ENCODE results near the gene SLC25A19.

DNA sequence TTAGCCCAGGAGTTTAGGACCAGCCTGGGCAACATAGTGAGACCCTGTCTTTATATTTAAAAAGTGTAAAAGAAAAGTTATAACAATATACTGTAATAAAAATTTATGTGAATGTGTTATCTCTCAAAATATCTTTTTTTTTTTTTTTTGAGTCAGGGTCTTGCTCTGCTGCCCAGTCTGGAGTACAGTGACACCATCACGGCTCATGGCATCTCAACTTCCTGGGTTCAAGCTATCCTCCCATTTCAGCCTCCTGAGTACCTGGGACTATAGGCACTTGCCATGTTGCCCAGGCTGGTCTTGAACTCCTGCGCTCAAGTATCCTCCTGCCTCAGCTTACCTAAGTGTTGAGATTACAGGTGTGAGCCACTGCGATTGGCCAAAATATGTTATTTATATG is 45.5 kb upstream of the SLC25A19 start:
- TF ChIP-seq EZH2 (IDR thresholded peaks at IDR 0.05; ENCODE audit: low read depth, low read length, severe bottlenecking) (no peak), TAF1 (IDR thresholded peaks at IDR 0.05; ENCODE audit: low read depth, low read length) (no peak), RFX5 (IDR thresholded peaks at IDR 0.05; ENCODE audit: borderline replicate concordance, low read depth, low read length) (no peak), POLR2A (IDR thresholded peaks at IDR 0.05; ENCODE audit: control extremely low read depth in 1 of 2, low read depth in 2 of 2, low read length in 2 of 2) (no peak), KDM5A (IDR thresholded peaks at IDR 0.05; ENCODE audit: low read length) (no peak), POLR2AphosphoS5 (IDR thresholded peaks at IDR 0.05; ENCODE audit: low read depth, low read length) (no peak), EP300 (IDR thresholded peaks at IDR 0.05; ENCODE audit: borderline replicate concordance in 1 of 2, low read depth in 2 of 2, low read length in 2 of 2) (no peak), CHD2 (IDR thresholded peaks at IDR 0.05; ENCODE audit: low read length) (no peak), SP1 (IDR thresholded peaks at IDR 0.05; ENCODE audit: low read depth, low read length) (no peak), RAD21 (IDR thresholded peaks at IDR 0.05 in 1 of 2, conservative IDR thresholded peaks at IDR 0.05 in 1 of 2; ENCODE audit: low read depth in 2 of 2, low read length in 2 of 2) (no peak)
- TF ChIP-seq, protein P1, sequence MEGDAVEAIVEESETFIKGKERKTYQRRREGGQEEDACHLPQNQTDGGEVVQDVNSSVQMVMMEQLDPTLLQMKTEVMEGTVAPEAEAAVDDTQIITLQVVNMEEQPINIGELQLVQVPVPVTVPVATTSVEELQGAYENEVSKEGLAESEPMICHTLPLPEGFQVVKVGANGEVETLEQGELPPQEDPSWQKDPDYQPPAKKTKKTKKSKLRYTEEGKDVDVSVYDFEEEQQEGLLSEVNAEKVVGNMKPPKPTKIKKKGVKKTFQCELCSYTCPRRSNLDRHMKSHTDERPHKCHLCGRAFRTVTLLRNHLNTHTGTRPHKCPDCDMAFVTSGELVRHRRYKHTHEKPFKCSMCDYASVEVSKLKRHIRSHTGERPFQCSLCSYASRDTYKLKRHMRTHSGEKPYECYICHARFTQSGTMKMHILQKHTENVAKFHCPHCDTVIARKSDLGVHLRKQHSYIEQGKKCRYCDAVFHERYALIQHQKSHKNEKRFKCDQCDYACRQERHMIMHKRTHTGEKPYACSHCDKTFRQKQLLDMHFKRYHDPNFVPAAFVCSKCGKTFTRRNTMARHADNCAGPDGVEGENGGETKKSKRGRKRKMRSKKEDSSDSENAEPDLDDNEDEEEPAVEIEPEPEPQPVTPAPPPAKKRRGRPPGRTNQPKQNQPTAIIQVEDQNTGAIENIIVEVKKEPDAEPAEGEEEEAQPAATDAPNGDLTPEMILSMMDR (IDR thresholded peaks at IDR 0.05; ENCODE audit: control extremely low read depth in 1 of 3, insufficient read depth in 1 of 3, low read depth in 1 of 3, low read length in 3 of 3) = no peak
- TF ChIP-seq, protein P2, sequence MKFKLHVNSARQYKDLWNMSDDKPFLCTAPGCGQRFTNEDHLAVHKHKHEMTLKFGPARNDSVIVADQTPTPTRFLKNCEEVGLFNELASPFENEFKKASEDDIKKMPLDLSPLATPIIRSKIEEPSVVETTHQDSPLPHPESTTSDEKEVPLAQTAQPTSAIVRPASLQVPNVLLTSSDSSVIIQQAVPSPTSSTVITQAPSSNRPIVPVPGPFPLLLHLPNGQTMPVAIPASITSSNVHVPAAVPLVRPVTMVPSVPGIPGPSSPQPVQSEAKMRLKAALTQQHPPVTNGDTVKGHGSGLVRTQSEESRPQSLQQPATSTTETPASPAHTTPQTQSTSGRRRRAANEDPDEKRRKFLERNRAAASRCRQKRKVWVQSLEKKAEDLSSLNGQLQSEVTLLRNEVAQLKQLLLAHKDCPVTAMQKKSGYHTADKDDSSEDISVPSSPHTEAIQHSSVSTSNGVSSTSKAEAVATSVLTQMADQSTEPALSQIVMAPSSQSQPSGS (IDR thresholded peaks at IDR 0.05; ENCODE audit: low read length) = no peak
- TF ChIP-seq, protein P3, sequence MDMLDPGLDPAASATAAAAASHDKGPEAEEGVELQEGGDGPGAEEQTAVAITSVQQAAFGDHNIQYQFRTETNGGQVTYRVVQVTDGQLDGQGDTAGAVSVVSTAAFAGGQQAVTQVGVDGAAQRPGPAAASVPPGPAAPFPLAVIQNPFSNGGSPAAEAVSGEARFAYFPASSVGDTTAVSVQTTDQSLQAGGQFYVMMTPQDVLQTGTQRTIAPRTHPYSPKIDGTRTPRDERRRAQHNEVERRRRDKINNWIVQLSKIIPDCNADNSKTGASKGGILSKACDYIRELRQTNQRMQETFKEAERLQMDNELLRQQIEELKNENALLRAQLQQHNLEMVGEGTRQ (IDR thresholded peaks at IDR 0.05; ENCODE audit: low read length) = no peak
